Ectodermal cell (in vitro differentiated cells): Measurements from ENCODE around the gene G6PD.
"Not testable (repeated sequence)": the region's sequence is repeated elsewhere in the genome, so short reads cannot be mapped to it uniquely, and the experiment has no call there.

Experiments
- H3K27ac ChIP-seq: 2 replicates; pipeline ENCODE4 v1.7.0; 2013; ENCODE audit warnings: mild to moderate bottlenecking, low read depth, low read length; ENCODE audit not compliant: insufficient read depth, poor library complexity, severe bottlenecking
- H3K27me3 ChIP-seq: 2 replicates; pipeline ENCODE4 v1.7.0; 2013; ENCODE audit warnings: mild to moderate bottlenecking, low read length; ENCODE audit not compliant: insufficient read depth, control insufficient read depth, poor library complexity, severe bottlenecking
- H3K36me3 ChIP-seq: one replicate; pipeline ENCODE4 v1.7.0; 2013; ENCODE audit warnings: low read length; ENCODE audit not compliant: control insufficient read depth, insufficient read depth
- H3K4me1 ChIP-seq: one replicate; pipeline ENCODE4 v1.7.0; 2013; ENCODE audit warnings: low read length; ENCODE audit not compliant: control insufficient read depth, insufficient read depth
- H3K4me3 ChIP-seq: 2 replicates; pipeline ENCODE4 v1.7.0; 2013; ENCODE audit warnings: low read depth, low read length, control low read depth; ENCODE audit not compliant: insufficient read depth
- H3K9me3 ChIP-seq: 2 replicates; pipeline ENCODE4 v1.7.0; 2013; ENCODE audit warnings: mild to moderate bottlenecking, low read length, moderate library complexity; ENCODE audit not compliant: control insufficient read depth
- WGBS, 2 experiments: methylation state at CpG; one replicate each; pipeline ENCODE4 v1.1.7; 2013; ENCODE audit warnings: missing lambda C conversion rate in 2 of 2; 5-methylcytosine and 5-hydroxymethylcytosine counted together

The G6PD gene

DNA sequence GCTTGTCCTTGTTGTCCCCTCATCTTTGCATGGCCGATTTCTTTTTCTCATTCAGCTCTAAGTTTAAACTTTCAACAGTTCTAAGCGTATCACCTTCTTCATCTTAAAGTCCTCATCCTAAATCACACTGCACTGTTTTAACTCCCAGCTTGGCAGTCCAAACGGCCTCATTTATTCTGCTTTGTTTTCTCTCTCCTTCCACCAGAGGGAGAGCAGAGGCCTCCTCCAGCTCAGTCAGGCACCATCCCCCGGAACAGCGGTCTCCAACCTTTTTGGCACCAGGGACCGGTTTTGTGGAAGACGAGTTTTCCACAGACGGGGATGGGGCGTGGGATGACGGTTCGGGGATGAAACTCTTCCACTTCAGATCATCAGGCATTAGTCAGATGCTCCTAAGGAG is 23.7 kb upstream of the G6PD start:
- H3K4me3 ChIP-seq, H3K27ac ChIP-seq, H3K9me3 ChIP-seq, H3K36me3 ChIP-seq, H3K27me3 ChIP-seq, H3K4me1 ChIP-seq: not testable (repeated sequence)
- no CpG with 5 or more reads among the region's 11 CpGs for WGBS, 2 experiments

GRCh38 chrX:154562295-154562694 is 15.6 kb upstream of the G6PD start:
- H3K4me3 ChIP-seq, H3K36me3 ChIP-seq, H3K27me3 ChIP-seq, H3K27ac ChIP-seq, H3K9me3 ChIP-seq, H3K4me1 ChIP-seq: not testable (repeated sequence)
- WGBS, 2 experiments = no CpG with 5 or more reads among the region's 10 CpGs

DNA sequence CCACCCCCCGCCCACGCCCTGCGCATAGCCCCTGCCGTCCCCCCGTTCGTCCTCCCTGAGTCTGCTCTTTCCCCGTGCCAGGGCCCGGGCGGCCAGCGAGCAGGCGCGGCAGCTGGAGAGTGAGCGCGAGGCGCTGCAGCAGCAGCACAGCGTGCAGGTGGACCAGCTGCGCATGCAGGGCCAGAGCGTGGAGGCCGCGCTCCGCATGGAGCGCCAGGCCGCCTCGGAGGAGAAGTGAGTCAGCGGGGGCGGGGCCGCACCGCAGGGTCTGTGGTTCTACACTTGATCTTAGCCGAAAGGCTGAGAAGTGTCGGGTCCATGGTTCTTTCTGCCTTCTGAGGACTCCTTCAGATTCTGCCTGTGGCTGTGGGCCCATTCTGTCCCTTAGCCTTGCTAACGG is 13.7 kb upstream of the G6PD start:
- no CpG with 5 or more reads among the region's 31 CpGs for WGBS, 2 experiments
- H3K4me3 ChIP-seq, H3K4me1 ChIP-seq, H3K9me3 ChIP-seq, H3K27ac ChIP-seq, H3K36me3 ChIP-seq, H3K27me3 ChIP-seq: not testable (repeated sequence)

DNA sequence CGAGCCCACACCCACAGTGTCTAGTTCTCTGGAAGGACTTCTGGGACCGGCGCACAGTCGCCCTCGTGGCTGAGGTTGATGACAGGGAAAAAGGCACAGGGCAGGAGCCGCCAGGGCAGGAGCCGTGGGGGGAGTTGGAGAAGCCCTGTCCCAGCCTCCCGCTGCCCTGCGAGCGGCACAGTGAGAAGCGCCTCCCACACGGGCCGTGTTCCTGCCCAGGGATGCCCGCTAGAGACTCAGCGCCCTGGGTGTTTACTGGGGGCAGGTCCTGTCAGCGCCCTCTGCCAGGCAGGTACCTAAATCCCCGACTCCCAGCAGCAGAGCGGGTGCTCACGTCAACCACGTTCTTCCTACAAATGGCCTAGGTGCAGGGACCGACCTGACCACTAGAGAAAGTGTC is 12.2 kb upstream of the G6PD start:
- H3K36me3 ChIP-seq, H3K9me3 ChIP-seq, H3K27ac ChIP-seq, H3K27me3 ChIP-seq, H3K4me3 ChIP-seq, H3K4me1 ChIP-seq: not testable (repeated sequence)
- 100% methylated on average over 2 of the region's 21 CpGs; no CpG with 5 or more reads in 1 of the 2 experiments for WGBS, 2 experiments

- H3K4me3 ChIP-seq, H3K4me1 ChIP-seq, H3K36me3 ChIP-seq, H3K9me3 ChIP-seq, H3K27ac ChIP-seq, H3K27me3 ChIP-seq: not testable (repeated sequence)
- WGBS, 2 experiments = 100% methylated on average over 4 of the region's 24 CpGs; no CpG with 5 or more reads in 1 of the 2 experiments
These were observed 11.5 kb upstream of the G6PD start for GRCh38 chrX:154558060-154558690.

- H3K36me3 ChIP-seq = not testable (repeated sequence)
These were observed 5.6 kb upstream of the G6PD start for GRCh38 chrX:154552112-154552806.

GRCh38 chrX:154549766-154550165 is 3.1 kb upstream of the G6PD start:
- 82% methylated on average over 1 of the region's 1 CpG; no CpG with 5 or more reads in 1 of the 2 experiments for WGBS, 2 experiments
- Histone ChIP-seq H3K9me3 (no peaks in the 10 kb centered on the region), H3K36me3 (no peaks in the 10 kb centered on the region), H3K27ac (no peak overlapping the region), H3K27me3 (no peaks in the 10 kb centered on the region), H3K4me3 (no peak overlapping the region), H3K4me1 (no peaks in the 10 kb centered on the region)

More at GRCh38 chrX:154552112-154552806, 5.6 kb upstream of the G6PD start:
- not testable (repeated sequence) for H3K27ac ChIP-seq, H3K4me3 ChIP-seq, H3K4me1 ChIP-seq, H3K27me3 ChIP-seq, H3K9me3 ChIP-seq
- 93 to 95% methylated on average over 8 to 9 of the region's 18 CpGs for WGBS, 2 experiments

GRCh38 chrX:154548028-154548316 is 1.3 kb upstream of the G6PD start:
- 2 to 3% methylated on average over 9 of the region's 9 CpGs for WGBS, 2 experiments

DNA sequence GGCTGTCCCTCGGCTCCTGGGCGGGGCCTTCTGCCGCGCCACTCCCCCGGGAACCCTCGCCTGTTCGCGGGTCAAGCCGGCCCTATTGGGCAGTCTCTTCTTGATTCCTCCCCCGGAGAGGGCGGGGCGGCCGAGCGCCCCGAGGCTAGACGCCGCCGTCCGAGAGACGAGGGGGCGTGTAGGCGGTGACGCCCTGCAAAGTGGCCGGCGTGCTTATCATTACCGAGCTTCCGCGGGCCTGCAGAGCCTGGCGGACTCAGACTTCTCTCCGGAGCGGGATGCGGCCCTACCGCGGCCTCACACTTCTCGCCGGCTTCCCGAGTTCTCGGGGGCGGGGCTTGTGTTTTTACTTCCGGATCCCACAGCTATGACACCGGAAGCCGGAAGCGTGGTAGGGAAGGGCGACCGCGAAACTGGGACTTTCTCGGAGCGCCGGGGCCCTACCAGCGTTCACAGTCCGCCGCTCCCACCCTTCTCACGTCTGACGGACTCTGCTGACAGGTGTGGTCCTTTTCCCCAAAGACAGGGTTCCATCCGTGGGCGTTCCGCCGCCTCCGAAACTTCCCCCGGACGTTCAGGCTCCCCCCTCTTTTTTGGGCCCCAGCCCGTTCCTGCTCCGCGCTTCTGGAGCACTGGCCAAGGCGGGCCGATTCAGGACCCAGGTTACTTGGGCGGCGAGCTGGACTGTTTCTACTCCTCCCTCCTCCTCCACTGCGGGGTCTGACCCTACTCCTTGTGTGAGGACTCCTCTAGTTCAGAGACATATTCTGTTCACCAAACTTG is 790 bp upstream of the G6PD start, which contains the start of gene IKBKG:
Gene IKBKG (plus strand): TSS at position 376 of the 783 bp plus-strand sequence. CDS start 4,383 bp downstream, outside the sequence.
- H3K27ac ChIP-seq = peak within 1 kb of the TSS; percentile 16
- no peaks in the 10 kb centered on the region for H3K36me3 ChIP-seq
- H3K27me3 ChIP-seq = no peaks in the 10 kb centered on the region
- peak within 1 kb of the TSS; percentile 76 for H3K4me3 ChIP-seq
- no peaks in the 10 kb centered on the region for H3K9me3 ChIP-seq
- 0% methylated on average over 69 of the region's 69 CpGs for WGBS, 2 experiments
- H3K4me1 ChIP-seq = no peaks in the 10 kb centered on the region

More at GRCh38 chrX:154548028-154548316, 1.3 kb upstream of the G6PD start:
- Histone ChIP-seq H3K4me3 (peak overlapping the region; percentile 76), H3K9me3 (no peaks in the 10 kb centered on the region), H3K4me1 (no peaks in the 10 kb centered on the region), H3K27ac (peak overlapping the region; percentile 16), H3K36me3 (no peaks in the 10 kb centered on the region), H3K27me3 (no peaks in the 10 kb centered on the region)

DNA sequence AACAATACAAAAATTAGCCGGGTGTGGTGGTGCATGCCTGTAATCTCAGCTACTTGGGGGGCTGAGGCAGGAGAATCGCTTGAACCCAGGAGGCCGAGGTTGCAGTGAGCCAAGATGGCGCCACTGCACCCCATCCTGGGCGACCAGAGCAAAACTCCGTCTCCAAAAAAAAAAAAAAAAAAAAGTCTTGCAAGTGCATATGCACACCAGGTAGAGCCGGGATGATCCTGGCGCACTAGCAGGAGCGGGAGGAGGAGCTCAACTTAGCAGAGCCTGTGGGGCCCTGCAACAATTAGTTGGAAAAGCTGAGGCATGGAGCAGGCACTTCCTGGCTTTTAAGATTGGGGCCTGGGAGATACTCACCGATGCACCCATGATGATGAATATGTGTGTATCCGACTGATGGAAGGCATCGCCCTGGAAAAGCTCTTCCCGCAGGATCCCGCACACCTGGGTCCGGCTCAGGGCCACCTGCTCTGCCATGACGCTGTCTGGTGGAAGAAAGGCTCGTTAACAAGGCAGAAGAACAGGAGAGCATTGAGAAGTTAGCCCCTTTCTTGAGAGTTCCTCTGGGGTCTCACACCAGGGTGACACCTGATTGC is 872 bp downstream of the G6PD start:
- Histone ChIP-seq H3K4me3 (peak overlapping the region; percentile 76), H3K27ac (no peak overlapping the region), H3K36me3 (no peaks in the 10 kb centered on the region), H3K27me3 (no peaks in the 10 kb centered on the region), H3K9me3 (no peaks in the 10 kb centered on the region), H3K4me1 (no peaks in the 10 kb centered on the region)
- 94 to 96% methylated on average over 17 of the region's 17 CpGs for WGBS, 2 experiments
